ENCODE results near the gene NFATC2.

DNA sequence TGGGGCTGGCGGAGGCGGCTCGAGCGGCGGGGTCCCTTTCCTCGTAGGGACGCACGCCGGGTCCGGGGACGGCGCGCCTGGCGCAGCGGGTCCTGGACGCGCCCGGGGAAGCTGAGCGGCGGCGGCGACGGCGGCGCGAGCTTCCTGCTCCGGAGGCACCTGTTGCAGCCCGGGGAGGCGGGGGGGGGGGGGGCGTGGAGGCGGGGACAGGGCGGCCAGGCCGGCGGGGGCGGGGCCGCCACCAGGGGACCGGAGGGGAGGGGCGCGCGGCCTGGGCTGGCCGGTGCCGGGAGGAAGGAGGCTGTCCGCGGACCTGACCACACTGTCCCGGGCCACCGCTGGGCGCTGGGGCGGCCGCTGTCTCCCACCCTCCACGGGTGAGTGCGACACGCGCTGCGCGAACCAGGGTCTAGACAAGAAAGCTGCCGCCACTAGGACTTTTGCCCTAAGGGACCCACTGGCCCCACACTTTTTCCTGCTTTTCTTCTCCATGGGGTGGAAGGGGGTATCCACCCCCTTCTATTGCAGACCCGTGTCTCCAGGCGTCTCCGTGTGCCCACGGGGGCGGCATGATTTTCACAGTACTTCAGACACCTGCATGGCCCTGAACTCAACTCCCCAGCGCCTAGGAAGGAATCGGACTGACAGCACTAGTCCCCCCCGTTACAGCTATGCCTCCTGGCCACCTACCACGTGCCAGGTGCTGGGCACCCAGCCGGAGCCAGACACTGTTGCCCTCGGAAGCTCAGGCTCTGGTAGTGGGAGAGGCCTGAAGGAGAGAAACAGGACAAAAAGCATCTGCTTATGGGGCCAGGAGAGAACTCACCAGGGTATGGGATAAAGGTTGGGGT lies at the start of gene NFATC2:
- TF ChIP-seq POLR2A (IDR thresholded peaks at IDR 0.05): no peak
- TF ChIP-seq, protein P1, sequence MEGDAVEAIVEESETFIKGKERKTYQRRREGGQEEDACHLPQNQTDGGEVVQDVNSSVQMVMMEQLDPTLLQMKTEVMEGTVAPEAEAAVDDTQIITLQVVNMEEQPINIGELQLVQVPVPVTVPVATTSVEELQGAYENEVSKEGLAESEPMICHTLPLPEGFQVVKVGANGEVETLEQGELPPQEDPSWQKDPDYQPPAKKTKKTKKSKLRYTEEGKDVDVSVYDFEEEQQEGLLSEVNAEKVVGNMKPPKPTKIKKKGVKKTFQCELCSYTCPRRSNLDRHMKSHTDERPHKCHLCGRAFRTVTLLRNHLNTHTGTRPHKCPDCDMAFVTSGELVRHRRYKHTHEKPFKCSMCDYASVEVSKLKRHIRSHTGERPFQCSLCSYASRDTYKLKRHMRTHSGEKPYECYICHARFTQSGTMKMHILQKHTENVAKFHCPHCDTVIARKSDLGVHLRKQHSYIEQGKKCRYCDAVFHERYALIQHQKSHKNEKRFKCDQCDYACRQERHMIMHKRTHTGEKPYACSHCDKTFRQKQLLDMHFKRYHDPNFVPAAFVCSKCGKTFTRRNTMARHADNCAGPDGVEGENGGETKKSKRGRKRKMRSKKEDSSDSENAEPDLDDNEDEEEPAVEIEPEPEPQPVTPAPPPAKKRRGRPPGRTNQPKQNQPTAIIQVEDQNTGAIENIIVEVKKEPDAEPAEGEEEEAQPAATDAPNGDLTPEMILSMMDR (IDR thresholded peaks at IDR 0.05): no peak
